Activated CD4-positive, alpha-beta T cell treated with anti-CD3 and anti-CD28 coated beads for 4 hours (primary cell): ENCODE data around the gene B4GALT7.

ENCODE experiments used
- DNase-seq, 2 donors: peaks; one replicate each; pipeline ENCODE4 v3.0.0-alpha.2; 2020

Gene B4GALT7

GRCh38 chr5:177594071-177594470, 5.9 kb upstream of the B4GALT7 start:
- no peak for DNase-seq

DNA sequence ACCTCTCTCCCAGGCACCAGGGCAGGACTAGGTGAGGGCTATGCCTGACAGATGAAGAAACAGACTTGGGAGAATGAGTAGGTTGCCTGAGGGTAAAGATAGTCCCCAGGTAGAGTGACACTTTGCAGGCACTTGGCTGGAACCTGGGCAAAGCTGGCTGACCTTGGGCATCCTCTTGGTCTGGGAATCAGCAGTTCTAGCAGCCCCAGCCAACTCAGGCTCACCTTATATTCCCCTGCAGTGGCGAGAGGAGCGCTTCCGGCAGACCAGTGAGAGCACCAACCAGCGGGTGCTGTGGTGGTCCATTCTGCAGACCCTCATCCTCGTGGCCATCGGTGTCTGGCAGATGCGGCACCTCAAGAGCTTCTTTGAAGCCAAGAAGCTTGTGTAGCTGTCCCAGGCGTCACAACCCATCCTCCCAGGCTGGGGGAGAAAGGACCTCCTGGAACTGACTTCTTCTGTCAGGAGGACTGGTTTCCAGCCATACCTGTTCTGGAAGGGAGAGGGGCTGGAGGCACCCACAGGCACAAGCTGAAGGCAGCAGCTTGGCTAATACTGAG, 4.8 kb upstream of the B4GALT7 start:
- DNase-seq: no peak

DNA sequence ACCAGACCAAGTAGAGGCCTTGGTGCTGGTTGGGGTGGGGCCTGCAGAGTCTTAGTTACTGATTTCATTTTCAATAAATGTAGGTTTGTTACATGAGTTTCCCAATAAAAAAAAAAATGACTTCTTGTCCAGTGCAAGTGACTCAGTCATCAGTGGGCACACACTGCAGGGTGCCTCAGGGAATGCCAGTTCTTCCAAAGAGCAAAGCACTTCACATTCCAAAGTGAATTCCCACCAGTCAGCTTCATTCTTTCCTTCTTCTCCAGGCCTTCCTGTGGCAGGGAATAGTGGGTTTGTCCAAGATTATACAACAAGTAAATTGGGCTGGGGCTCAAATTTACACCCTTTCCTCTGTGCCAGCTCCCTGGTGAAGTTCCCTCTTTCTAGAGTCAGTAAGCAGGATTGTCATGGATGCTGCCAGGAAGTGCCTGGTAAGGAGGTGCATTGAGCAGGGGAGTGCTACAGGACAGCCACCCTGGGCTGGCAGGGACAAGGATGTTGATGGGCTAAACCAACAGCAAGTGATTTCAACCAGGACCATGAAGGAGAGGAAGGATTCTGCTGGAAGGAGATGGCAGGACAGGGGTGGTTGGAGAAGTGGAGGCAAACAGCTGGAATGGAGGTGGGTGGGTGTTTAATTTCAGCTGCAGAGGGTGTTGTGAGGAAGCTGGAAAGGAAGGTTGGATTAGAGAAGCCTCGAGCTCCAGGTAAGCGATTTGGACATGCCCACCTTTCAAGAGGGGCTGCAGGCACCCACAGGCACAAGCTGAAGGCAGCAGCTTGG, 3.7 kb upstream of the B4GALT7 start:
- DNase-seq: no peak

DNA sequence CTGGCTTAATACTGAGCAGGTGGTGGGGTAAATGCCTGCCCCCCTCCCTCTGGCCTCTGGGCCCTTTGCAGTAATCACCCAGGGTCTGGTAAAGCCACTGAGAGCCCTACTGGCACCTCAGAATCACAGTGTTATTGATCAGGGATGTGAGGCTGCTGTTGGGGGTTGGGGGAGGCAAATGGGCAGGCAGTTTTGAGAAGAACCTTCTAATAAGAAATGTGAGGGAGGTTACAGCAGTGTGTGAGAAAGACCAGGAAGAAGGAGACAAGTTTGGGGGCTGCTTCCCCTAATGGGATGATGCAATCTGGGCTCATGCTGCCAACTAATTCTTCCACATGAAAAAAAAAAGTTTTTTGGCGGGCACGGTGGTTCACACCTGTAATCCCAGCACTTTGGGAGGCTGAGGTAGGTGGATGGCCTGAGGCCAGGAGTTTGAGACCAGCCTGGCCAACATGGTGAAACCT, 3.1 kb upstream of the B4GALT7 start:
- DNase-seq: no peak

DNA sequence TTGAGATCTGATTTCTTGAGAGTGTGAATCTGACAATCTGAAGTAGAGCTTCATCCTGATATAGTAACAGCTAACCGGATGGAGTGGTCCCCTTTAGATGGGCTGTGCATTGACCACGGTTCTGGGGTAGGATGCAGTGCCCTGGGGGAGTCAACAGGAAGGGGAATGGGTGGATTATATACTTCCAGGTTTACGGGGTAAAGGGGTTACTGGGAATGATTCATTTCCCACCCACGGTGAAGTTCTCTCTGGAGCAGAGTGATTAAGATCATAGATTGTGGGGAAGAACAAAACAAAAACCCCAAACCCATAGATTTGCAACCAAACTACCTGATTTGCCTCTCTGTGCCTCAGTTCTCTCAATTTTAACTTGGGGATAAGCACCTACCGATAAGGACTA, 1.5 kb upstream of the B4GALT7 start:
- DNase-seq: no peak

- DNase-seq: no peak
Observed at GRCh38 chr5:177600508-177601018, 631 bp downstream of the B4GALT7 start.

DNA sequence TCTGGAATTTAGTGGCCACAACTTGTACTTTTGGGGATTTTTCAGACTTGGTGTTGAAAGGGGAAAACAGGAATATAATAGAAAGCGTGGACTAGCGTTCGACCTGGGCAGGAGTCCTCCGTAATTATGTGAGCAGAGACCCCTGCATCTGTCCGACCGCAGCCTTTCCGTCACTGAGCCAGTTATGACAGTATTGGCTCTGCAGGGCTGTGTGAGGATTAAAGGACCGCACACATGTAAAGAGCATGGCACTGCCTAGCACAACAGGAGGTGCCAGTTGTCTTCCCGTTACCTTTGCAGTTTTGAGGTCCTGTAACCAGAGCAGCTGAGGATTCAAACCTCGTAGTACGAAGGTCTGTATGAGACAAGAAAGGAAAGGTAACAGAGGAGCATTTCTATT, 1.2 kb downstream of the B4GALT7 start:
- no peak for DNase-seq

GRCh38 chr5:177601577-177602457, 1.9 kb downstream of the B4GALT7 start:
- no peak for DNase-seq

DNA sequence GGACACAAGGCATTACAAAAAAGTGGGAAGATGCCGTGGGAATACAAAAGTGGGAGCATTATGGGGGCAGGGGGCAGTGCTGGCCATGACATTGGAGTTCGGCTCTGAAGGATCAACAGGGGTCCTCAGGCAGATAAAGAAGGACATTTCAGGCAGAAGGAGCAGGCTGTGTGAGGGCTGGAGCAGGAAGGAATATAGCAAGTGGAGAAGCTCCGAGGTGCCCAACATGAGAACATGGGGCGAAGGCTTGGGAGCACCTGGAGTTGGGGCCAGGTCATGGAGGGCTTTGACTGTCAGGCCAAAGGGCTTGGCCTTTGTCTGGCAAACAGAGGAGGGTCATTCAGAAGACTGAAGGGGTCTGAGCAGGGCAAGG, 2.5 kb downstream of the B4GALT7 start:
- DNase-seq: no peak

- no peak for DNase-seq
Observed at GRCh38 chr5:177603631-177604030, 3.7 kb downstream of the B4GALT7 start.

DNA sequence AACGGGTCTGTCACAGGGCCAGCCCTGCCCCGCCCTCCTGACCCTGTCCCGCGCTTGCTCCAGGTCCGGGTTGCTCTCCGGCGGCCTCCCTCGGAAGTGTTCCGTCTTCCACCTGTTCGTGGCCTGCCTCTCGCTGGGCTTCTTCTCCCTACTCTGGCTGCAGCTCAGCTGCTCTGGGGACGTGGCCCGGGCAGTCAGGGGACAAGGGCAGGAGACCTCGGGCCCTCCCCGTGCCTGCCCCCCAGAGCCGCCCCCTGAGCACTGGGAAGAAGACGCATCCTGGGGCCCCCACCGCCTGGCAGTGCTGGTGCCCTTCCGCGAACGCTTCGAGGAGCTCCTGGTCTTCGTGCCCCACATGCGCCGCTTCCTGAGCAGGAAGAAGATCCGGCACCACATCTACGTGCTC, 4.2 kb downstream of the B4GALT7 start:
- DNase-seq: no peak

DNA sequence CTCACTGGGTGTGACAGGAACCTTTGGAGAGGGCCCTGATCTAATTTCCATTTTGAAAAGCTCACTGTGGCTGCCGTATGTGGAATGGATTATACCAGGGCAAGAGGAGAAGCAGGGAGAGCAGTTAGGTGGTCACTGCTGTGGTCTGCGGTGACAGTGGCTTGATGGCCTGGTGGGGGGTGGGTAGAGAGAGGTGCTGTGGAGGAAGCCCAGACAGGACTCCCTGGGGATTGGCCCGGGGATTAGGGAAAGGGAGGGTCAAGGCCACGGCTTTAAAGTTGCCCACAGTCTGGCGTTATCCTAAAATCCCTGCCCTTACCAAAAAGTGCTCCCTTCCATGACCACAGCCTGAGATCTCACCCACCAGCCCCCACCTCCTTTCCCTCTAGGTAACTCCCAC, 4.7 kb downstream of the B4GALT7 start:
- DNase-seq: no peak

DNA sequence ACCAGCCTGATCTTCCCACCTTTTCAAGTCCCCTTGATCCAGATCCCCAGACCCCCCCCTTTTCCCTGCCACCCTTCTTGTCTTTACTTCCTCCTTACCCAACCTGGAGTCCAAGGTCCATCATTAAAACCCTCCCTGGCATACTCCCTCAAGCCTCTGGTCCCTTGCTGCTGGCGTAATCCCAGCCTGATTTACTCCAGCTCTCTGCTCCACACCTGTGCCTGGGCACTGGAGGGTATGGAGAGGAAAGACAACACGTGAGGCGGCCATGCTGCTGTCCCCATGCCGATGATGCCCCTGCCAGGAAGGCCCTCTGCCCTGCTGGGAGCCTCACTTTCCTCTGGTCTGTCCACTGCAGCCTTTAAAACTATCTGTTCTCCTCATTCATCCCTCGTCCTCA, 5.1 kb downstream of the B4GALT7 start:
- no peak for DNase-seq

DNA sequence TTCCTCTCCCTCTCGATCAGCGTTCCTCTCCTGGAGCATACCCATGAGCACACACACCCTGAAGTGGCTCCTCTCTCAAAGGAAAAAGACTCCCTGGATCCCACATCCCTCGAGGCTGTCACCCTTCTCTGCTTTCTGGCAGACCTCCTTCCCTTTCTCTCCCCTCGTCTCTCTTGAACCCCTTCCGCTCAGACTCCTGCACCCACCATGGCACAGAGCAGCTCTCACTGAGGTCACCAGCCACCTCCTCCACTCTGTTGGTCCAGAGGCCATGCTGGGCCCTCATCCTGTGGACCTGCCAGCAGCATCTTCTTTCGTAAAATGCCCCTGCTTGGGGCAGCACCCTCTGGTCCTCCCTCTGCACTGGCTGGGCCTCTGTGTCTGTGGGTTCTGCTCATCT, 5.7 kb downstream of the B4GALT7 start:
- DNase-seq: no peak

- DNase-seq: no peak
Observed at GRCh38 chr5:177606071-177607051, 6.4 kb downstream of the B4GALT7 start.

- no peak for DNase-seq
Observed at GRCh38 chr5:177607115-177607451, 7.2 kb downstream of the B4GALT7 start.

DNA sequence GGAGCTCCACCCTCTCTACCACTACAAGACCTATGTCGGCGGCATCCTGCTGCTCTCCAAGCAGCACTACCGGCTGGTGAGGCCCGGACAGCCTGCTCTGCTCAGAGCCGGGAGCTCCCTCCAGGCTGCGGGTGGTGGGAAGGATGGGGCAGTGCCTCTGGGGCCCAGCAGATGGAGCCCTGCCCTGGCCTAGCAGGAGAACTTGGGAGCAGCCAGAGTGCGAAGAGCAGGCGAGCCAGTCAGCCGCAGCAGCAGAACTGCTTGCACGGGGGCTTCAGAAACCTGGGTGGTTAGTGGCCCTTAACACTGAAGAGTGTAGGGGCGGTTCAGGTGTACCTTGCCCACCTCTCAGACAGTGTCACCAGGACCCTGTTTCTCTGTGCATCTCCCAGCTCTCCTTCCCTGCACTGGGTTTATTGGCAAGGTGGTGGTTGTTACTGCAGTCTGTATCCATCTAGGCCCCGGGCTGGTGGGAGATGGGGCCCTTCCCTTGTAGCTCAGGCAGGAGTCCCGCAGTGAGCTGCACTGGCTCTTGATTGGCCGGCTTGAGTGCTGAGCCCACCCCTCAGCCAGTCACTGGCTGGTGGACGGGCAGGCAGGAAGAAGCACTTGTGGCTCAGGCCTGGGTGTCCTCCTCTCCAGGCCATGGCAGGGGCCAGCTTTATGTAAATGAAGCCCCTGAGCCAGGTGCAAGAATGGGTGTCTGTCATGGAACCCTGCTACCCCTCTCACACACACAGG, 7.7 kb downstream of the B4GALT7 start:
- DNase-seq: peak; percentile 58 to 60

DNA sequence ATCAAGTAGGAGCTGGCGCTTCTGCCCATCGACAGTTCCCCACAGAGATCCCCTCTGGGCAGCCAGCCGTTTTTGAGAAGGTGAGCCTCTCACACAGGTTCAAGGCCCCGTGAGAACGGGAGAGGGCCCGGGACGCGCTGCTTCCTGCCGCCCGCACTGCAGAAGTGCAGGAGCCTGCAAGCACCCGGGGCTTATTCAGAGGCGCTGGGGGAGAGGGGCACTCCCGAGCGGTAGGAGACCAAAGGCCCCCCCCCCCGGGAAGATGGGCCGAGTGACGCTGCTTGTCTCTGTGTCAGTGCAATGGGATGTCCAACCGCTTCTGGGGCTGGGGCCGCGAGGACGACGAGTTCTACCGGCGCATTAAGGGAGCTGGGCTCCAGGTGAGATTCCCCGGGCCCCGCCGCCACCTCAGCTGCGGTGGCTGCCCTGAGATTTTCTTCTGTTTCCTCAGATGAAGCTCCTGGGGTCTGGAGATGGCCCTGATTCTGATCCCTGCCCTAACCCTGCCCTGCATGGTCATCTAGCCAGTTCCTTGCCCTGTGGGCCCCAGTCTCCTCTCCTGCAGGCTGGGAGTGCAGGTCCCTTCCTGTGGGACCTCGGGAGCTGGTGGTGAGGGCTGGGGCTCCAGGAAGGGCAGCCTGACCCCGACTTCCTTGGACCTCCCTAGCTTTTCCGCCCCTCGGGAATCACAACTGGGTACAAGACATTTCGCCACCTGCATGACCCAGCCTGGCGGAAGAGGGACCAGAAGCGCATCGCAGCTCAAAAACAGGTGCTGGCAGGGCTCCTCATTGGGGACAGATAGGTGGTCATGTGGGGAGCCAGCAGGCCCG, 8.5 kb downstream of the B4GALT7 start:
- no peak for DNase-seq

DNA sequence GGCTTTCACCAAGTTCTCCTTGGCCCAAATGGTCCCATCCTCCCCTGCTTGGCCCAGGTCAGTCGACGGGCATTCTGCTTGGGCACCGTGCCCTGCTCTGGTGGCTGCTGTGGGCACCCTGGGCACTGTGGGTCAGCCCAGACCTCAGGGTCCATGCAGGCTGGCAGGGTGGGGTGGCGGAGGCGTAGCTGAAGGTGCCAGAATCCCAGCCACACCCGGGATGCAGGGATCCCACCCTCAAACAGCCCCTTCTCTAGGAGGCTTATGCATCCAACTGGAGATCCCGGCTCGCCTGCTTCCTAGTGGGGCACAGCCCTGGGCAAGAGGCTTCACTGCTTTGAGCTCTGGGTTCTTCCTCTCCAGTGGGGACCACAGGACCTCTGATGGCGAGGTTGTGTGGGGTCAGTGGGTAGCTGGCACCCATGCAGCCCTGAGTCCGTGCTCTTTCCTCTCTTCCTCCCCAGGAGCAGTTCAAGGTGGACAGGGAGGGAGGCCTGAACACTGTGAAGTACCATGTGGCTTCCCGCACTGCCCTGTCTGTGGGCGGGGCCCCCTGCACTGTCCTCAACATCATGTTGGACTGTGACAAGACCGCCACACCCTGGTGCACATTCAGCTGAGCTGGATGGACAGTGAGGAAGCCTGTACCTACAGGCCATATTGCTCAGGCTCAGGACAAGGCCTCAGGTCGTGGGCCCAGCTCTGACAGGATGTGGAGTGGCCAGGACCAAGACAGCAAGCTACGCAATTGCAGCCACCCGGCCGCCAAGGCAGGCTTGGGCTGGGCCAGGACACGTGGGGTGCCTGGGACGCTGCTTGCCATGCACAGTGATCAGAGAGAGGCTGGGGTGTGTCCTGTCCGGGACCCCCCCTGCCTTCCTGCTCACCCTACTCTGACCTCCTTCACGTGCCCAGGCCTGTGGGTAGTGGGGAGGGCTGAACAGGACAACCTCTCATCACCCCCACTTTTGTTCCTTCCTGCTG, 9.4 kb downstream of the B4GALT7 start:
- DNase-seq: no peak
